Right cardiac atrium (tissue), 5 donors: ENCODE measurements around the gene PKNOX2. TPM values are rescaled to one million over a fixed set of nuclear protein-coding genes. Genes with fewer than 3 reads are reported as not detected.

Source experiments
- ATAC-seq, 2 donors: fragments of 200-7000 bp; cut with Tn5 transposase; one replicate each; pipeline versions ENCODE4 v1.8.0 to v1.9.1; 2020; ENCODE audit warnings: moderate library complexity in 2 of 2, mild to moderate bottlenecking in 1 of 2
- DNase-seq, 3 donors: peaks; one replicate each; pipeline ENCODE4 v3.0.0-alpha.2; 2020
- H3K27ac ChIP-seq: one replicate; pipeline ENCODE4 v1.5.1; 2013; ENCODE audit warnings: mild to moderate bottlenecking, low read length, control low read depth, moderate library complexity
- H3K27me3 ChIP-seq: one replicate; pipeline ENCODE4 v1.6.1; 2013; ENCODE audit not compliant: control insufficient read depth, insufficient read depth
- H3K4me1 ChIP-seq: one replicate; pipeline ENCODE4 v1.6.1; 2013; ENCODE audit warnings: low read length; ENCODE audit not compliant: control insufficient read depth, insufficient read depth
- H3K4me3 ChIP-seq: one replicate; pipeline ENCODE4 v1.5.1; 2013; ENCODE audit warnings: low read length, control low read depth
- H3K9me3 ChIP-seq: one replicate; pipeline ENCODE4 v1.6.1; 2013; ENCODE audit warnings: low read length; ENCODE audit not compliant: control insufficient read depth
- WGBS: extraction: QIAGEN DNeasy Blood & Tissue Kit; methylation state at CpG from one replicate; pipeline ENCODE4 v1.1.7; 2013; 5-methylcytosine and 5-hydroxymethylcytosine counted together
- intact Hi-C, 4 donors: fragments of 100-400 bp; cut with DNase I; formaldehyde crosslinking; loops; one replicate each; pipeline versions ENCODE4 v1.11.0 to v1.14.0; 2022 to 2023
- polyA plus RNA-seq: library from polyadenylated mRNA; stranded (reverse); fragments of 200-250 nt; gene quantifications from one replicate; pipeline ENCODE4 v1.2.3, GENCODE V29; 2013
- total RNA-seq, 4 donors: library from RNA; stranded (reverse); fragmentation: NEBNext Ultra II Directional; extraction: Animal tissue kit (Norgen Biotek cat#: 25700); gene quantifications; one replicate each; pipeline ENCODE4 v1.2.1, GENCODE V29; 2021
- donor health status: healthy with polysubstance abuse.
- donor health status: DM: no; HTN: yes; CAD: no.
- donor health status: DM: no; HTN: no; CAD: no.
- donor health status: DM: no; HTN: yes; CAD: no; lungs with severe emphysema.
- donor health status: DM: yes; HTN: yes; CAD: no.

PKNOX2 gene
- total and polyA plus RNA-seq, 5 donors: 8.1 to 20.2 (median 17.6) TPM

GRCh38 chr11:125343086-125343717 is 178.7 kb downstream of the PKNOX2 start:
- H3K27me3 ChIP-seq: no peaks in the 10 kb centered on the region
- peaks cover 5% of the 10 kb centered on the region for H3K4me1 ChIP-seq
- no peaks in the 10 kb centered on the region for H3K9me3 ChIP-seq
- no peak overlapping the region for H3K27ac ChIP-seq
- 76% methylated on average over 7 of the region's 7 CpGs for WGBS
- ATAC-seq (no peak), DNase-seq (no peak)
- intact Hi-C loops: loop anchor here in 2 of 4 donors (10.0 kb wide), 2 partner anchors 238 to 248 kb away; no protein-coding TSS in a partner anchor
- no peak overlapping the region for H3K4me3 ChIP-seq

DNA sequence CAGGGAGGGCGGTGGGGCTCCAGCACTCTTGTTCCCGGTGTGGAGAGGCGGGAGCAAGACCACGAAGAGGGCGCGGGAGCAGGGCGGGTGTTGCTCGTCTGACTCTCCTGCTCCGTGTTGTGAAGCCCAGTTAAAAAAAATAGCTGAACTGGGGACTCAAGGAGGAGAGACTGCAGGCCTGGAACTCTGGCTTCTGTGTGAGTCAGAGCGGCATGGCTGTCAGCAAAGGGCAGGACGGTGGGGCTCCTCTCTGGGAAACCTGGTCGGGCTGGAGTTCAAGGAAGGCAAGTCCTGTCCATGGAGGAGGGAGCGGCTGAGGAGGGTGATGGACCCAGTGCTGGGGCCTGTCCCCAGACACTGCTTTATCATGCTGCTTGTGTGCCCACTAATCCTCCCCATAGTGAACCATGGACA is 179.2 kb downstream of the PKNOX2 start:
- intact Hi-C loops: loop anchor here in 2 of 4 donors (10.0 kb wide), 2 partner anchors 239 to 249 kb away; no protein-coding TSS in a partner anchor
- no peak overlapping the region for H3K4me3 ChIP-seq
- H3K4me1 ChIP-seq: peaks cover 7% of the 10 kb centered on the region
- ATAC-seq: no peak
- no peaks in the 10 kb centered on the region for H3K9me3 ChIP-seq
- H3K27me3 ChIP-seq: no peaks in the 10 kb centered on the region
- WGBS: 70% methylated on average over 13 of the region's 13 CpGs
- H3K27ac ChIP-seq: no peak overlapping the region
- peak in 2 of 3 donors; percentile 47 to 52 for DNase-seq

DNA sequence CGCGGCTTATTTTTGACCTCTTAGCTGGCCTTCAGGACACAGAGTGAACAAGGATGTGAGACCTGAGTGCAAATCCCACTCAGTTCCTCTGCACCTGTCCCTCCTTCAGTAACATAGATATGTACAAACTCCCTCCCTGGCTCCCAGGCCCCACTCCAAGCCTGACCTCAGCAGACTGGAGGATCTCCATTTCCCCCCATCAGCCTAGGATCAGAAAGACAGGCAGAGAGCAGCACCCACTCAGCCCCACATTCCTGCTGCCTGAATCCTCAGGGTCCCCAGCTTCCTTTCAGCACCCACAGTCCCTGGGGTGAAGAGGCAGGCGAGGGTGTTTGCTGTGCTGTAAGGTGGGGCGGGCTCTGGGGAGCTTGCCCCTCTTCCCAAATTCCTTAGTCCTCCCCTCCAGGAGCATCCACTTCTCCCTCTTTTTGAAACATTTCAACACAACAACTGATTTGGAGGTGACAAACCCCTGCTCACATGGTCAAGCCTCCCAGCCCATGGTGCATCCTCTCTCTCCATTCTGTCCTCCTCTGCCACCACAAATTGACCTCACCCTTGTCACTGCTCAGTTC is 180.4 kb downstream of the PKNOX2 start:
- DNase-seq (no peak), ATAC-seq (no peak)
- no peaks in the 10 kb centered on the region for H3K27me3 ChIP-seq
- peaks cover 7% of the 10 kb centered on the region for H3K4me1 ChIP-seq
- no peaks in the 10 kb centered on the region for H3K9me3 ChIP-seq
- no peak overlapping the region for H3K4me3 ChIP-seq
- intact Hi-C loops: loop anchor here (5.0 to 10.0 kb wide), 4 partner anchors 183 to 253 kb away; partner anchors contain the start of gene PKNOX2 (in 3 of the 4)
- H3K27ac ChIP-seq: peak overlapping the region; percentile 54
- WGBS: 84% methylated on average over 4 of the region's 4 CpGs

- H3K4me1 ChIP-seq: peaks cover 7% of the 10 kb centered on the region
- H3K9me3 ChIP-seq: no peaks in the 10 kb centered on the region
- intact Hi-C loops: loop anchor here (2.0 to 10.0 kb wide), 5 partner anchors 179 to 253 kb away; partner anchors contain the start of gene PKNOX2 (in 3 of the 4)
- WGBS: 22% methylated on average over 20 of the region's 20 CpGs
- no peak overlapping the region for H3K4me3 ChIP-seq
- ATAC-seq (peak; percentile 78 to 83), DNase-seq (peak; percentile 83 to 94 (median 92))
- H3K27ac ChIP-seq: peak overlapping the region; percentile 54
- H3K27me3 ChIP-seq: no peaks in the 10 kb centered on the region
These were observed 181.0 kb downstream of the PKNOX2 start for GRCh38 chr11:125345421-125346178.

GRCh38 chr11:125346179-125346530 is 181.6 kb downstream of the PKNOX2 start:
- intact Hi-C loops: loop anchor here (2.0 to 10.0 kb wide), 5 partner anchors 179 to 254 kb away; partner anchors contain the start of gene PKNOX2 (in 3 of the 4)
- no peaks in the 10 kb centered on the region for H3K27me3 ChIP-seq
- DNase-seq (no peak), ATAC-seq (peak in 1 of 2 donors; percentile 4)
- H3K9me3 ChIP-seq: no peaks in the 10 kb centered on the region
- peaks cover 7% of the 10 kb centered on the region for H3K4me1 ChIP-seq
- H3K4me3 ChIP-seq: no peak overlapping the region
- no peak overlapping the region for H3K27ac ChIP-seq
- WGBS: 22% methylated on average over 6 of the region's 6 CpGs

GRCh38 chr11:125346565-125347260 is 182.2 kb downstream of the PKNOX2 start:
- H3K4me3 ChIP-seq: no peak overlapping the region
- H3K4me1 ChIP-seq: peaks cover 7% of the 10 kb centered on the region
- intact Hi-C loops: loop anchor here (2.0 to 10.0 kb wide), 5 partner anchors 180 to 254 kb away; partner anchors contain the start of gene PKNOX2 (in 3 of the 4)
- DNase-seq (no peak), ATAC-seq (no peak)
- H3K9me3 ChIP-seq: no peaks in the 10 kb centered on the region
- H3K27ac ChIP-seq: peak overlapping the region; percentile 34
- 75% methylated on average over 9 of the region's 9 CpGs for WGBS
- H3K27me3 ChIP-seq: no peaks in the 10 kb centered on the region

DNA sequence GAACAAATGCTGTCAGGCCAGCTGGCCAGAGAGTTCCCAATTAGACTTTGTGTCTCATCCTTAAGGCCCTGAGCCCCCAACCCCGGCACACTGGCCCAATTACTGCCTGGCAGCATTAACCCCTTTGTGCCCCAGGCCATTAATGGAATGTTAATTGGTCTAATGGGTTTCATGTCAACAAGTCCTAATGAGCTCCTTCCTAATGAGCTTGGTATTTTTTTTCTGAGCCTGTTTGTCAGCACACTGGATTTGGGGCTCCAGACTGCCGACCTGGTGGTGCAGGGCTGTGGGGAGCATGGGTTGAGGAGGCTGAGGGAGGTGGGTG is 182.7 kb downstream of the PKNOX2 start:
- DNase-seq: no peak
- no peaks in the 10 kb centered on the region for H3K27me3 ChIP-seq
- no peaks in the 10 kb centered on the region for H3K9me3 ChIP-seq
- ATAC-seq: no peak
- peaks cover 7% of the 10 kb centered on the region for H3K4me1 ChIP-seq
- WGBS: 72% methylated on average over 2 of the region's 2 CpGs
- intact Hi-C loops: loop anchor here (2.0 to 10.0 kb wide), 5 partner anchors 180 to 255 kb away; partner anchors contain the start of gene PKNOX2 (in 3 of the 4)
- no peak overlapping the region for H3K27ac ChIP-seq
- H3K4me3 ChIP-seq: no peak overlapping the region

GRCh38 chr11:125348141-125348651 is 183.6 kb downstream of the PKNOX2 start:
- Histone ChIP-seq H3K27ac (no peak overlapping the region), H3K9me3 (no peaks in the 10 kb centered on the region), H3K27me3 (no peaks in the 10 kb centered on the region), H3K4me1 (peaks cover 7% of the 10 kb centered on the region), H3K4me3 (no peak overlapping the region)
- ATAC-seq (no peak), DNase-seq (no peak)
- intact Hi-C loops: loop anchor here (5.0 to 10.0 kb wide), 4 partner anchors 186 to 256 kb away; partner anchors contain the start of gene PKNOX2 (in 3 of the 4)
- WGBS: 60% methylated on average over 13 of the region's 13 CpGs

GRCh38 chr11:125348674-125349309 is 184.2 kb downstream of the PKNOX2 start:
- WGBS: 22% methylated on average over 9 of the region's 9 CpGs
- intact Hi-C loops: loop anchor here (5.0 to 10.0 kb wide), 4 partner anchors 186 to 256 kb away; partner anchors contain the start of gene PKNOX2 (in 3 of the 4)
- Histone ChIP-seq H3K4me1 (peaks cover 7% of the 10 kb centered on the region), H3K9me3 (no peaks in the 10 kb centered on the region), H3K4me3 (no peak overlapping the region), H3K27me3 (no peaks in the 10 kb centered on the region), H3K27ac (no peak overlapping the region)
- ATAC-seq (peak in 1 of 2 donors; percentile 25), DNase-seq (peak; percentile 59 to 86 (median 84))
